Measurements from ENCODE around the gene GRIN3B.

The GRIN3B gene

GRCh38 chr19:991932-992669 is 8.1 kb upstream of the GRIN3B start:
- DNase-seq: no peak

DNA sequence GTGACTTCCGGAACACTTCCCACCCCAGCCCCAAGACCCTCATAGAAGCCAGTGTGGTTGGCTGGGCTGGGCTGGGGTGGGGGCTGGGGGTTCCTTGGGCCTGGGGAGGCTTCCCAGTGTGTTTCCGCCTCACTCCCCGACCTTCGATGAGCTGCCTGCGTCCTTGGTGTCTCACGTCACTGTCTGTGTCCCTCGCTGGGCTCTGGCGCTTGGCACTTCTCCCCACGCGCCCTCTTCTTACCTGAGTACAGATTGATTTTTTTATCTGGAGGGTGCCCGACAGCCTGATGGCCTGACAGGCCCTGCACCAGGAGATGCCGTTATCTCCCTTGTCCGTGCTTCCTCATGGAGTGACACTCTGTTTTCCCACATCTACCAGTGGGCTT is 7.6 kb upstream of the GRIN3B start:
- DNase-seq: no peak

DNA sequence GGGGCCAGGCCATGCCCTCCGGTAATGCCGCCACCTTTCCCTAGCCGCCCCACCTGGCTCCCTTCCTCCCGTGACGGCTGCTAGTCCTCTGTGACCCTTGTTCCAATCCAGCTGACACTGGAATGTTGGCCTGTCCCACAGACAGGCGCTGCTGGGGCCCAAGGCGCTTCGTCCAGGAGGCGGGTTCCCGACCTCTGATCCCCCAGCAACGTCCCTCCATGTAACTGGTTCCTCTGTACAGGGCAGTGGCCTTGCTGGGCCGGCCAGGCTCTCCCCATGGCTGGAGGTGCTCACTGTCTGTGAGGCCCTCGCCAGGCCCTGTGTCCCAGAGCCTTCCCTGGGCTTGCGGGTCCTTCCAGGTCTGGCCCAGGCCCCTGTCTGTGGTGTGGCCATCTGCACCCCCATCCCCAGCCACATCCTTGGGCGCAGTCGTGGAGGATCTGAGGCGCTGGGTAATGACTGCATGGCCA is 6.8 kb upstream of the GRIN3B start:
- no peak for DNase-seq

DNA sequence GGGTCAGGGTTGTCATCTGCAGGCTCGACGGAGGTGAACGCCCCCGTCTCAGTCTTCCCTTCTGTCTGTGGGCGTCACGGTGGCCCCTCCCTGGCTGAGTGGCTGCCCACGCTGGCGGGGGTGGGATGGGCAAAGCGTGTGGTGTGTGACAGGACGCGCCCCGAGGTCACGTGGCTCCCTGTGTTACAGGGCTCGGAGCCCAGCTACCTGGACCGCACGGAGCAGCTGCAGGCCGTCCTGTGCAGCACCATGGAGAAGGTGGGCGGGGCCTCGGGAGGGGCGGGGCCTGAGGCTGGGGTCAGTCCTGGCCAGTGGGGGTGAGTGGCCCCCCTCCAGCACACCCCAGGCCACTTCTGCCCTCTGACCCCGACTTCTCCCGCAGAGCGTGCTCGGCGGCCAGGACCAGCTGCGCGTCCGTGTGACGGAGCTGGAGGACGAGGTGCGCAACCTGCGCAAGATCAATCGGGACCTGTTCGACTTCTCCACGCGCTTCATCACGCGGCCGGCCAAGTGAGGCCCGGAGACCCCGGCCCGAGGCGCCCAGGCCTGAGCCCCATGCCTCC is 6.3 kb upstream of the GRIN3B start:
- DNase-seq: no peak

DNA sequence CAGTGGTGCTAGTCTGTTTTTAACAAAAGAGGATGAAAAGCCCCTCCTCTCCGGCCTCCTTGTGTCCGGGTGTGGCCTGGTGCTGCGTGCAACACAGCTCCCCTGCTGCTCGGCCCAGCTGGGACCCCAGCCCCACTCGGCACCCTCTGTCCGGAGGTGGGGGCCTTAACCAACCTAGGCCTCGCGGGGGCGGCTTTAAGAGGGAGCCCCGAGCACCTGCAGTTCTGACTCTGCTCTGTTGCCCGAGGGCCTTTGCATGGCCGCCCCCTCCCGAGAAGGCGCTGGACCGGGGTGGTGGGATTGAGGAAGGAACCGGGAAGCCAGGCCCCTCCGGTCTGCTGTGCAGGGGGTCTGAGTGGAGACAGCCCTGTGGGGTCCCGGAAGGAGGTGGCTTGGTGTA is 5.7 kb upstream of the GRIN3B start:
- no peak for DNase-seq

DNA sequence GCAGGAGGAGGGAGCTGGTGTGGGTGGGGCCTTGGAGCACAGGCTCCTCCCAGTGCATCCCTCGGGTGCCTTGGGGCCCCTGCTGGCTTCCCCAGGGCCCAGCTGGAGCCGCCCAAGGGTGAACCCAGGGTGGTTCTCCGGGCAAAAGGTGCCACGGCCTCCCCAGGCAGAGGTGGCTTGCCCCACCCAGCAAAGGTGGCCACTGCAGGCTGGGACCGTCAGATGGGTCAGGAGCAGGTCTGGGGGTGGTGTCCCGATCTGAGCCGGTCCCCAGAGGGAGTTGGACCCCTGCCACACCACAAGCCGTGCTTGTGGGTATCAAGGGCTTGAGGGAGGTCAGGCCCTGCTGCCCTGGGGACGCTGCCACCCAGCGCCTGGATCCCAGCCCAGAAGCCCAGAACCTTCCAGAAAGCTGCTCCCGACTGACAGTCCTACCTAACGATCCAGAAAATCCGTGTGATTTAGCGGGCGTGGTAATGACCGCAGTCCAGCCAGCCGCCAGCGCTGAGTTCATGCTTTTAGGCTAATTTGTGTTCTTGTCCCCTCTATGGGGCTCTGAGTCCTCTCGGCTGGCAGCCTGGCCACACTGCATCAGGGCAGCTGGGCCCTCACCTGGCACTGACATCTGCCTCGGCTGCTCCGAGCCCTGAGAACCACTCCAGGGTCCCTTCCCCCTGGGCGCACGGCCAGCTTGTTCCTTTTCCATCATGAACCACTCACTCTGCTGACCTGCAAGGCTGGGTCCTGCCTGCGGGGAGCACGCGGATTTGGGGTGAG is 5.0 kb upstream of the GRIN3B start:
- no peak for DNase-seq

GRCh38 chr19:996051-996838 is 4.0 kb upstream of the GRIN3B start:
- DNase-seq: no peak

DNA sequence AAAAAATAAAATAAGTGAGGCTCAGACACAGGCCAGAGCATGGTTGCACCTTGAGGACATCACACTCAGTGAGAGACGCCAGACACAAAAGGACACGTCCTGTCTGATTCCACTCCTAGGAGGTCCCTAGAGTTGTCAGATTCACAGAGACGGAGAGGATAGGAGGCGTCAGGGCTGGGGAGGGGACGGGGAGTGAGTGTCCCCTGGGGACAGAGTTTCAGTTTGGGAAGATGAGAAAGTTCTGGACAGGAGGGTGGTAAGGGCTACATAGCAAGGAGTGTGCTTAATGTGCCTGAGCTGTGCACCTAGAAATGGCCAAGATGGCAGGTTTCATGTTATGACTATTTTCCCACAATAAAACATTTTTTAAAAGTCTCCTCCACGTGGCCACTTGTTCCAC is 2.2 kb upstream of the GRIN3B start:
- DNase-seq: no peak

GRCh38 chr19:999379-999719 is 870 bp upstream of the GRIN3B start:
- DNase-seq: no peak

DNA sequence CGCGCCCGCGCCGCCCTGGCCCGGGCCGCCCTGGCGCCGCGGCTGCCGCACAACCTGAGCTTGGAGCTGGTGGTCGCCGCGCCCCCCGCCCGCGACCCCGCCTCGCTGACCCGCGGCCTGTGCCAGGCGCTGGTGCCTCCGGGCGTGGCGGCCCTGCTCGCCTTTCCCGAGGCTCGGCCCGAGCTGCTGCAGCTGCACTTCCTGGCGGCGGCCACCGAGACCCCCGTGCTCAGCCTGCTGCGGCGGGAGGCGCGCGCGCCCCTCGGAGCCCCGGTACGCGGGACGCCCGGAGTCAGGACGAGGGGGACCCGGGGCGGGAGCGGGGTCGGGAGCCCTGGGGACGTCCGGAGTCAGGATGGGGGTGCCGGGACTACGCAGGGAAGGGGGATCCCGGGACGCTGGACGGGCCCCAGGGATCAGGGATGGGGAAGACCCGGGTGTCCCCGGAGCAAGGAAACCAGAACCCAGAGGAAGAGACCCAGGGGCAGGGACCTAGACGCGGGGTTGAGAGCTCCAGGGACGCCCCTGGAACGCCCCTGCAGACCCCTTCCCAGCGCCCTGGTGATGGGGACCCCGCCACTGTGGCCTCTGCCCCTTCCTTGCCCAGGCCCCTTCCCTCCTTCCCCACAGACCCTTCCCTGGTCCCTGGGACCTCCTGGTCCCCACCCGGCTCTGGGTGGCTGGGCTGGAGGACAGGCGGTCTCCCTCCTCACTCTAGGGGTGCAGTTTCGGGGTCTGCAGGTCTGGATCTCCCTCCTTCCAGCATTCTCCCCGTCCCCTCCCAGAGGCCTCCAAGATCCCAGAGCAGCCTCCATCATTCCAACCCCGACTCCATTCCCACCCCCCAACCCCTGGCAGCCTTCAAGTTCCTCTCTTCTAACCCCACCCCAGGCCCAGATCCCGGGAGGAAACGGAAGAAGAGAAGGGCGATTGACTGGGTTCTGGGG is 645 bp downstream of the GRIN3B start:
- no peak for DNase-seq

GRCh38 chr19:1001538-1002166 is 1.4 kb downstream of the GRIN3B start:
- DNase-seq: peak; percentile 36

DNA sequence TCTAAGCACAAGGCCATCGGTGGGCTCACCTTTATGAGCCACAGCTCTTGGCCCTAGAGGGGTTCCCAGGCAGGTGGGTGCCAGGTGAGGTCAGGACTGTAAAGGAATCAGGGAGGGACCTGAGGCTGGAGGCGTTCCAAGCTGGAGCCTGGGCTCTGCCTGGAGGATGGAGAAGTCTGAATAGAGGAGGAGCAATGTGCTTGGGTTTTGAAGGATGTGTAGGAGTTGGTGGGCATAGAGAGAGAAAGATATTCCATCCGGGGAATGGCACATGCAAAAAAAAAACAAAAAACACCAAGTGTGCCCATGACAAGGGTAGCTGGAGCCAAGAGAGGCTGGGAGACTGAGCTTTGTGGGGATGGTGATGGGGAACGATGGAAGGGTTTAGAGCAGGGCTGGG is 2.4 kb downstream of the GRIN3B start:
- DNase-seq: no peak

GRCh38 chr19:1003283-1003682 is 3.1 kb downstream of the GRIN3B start:
- no peak for DNase-seq

GRCh38 chr19:1004204-1004802 is 4.1 kb downstream of the GRIN3B start:
- DNase-seq: no peak

- no peak for DNase-seq
These were observed 4.8 kb downstream of the GRIN3B start for GRCh38 chr19:1004803-1005664.

DNA sequence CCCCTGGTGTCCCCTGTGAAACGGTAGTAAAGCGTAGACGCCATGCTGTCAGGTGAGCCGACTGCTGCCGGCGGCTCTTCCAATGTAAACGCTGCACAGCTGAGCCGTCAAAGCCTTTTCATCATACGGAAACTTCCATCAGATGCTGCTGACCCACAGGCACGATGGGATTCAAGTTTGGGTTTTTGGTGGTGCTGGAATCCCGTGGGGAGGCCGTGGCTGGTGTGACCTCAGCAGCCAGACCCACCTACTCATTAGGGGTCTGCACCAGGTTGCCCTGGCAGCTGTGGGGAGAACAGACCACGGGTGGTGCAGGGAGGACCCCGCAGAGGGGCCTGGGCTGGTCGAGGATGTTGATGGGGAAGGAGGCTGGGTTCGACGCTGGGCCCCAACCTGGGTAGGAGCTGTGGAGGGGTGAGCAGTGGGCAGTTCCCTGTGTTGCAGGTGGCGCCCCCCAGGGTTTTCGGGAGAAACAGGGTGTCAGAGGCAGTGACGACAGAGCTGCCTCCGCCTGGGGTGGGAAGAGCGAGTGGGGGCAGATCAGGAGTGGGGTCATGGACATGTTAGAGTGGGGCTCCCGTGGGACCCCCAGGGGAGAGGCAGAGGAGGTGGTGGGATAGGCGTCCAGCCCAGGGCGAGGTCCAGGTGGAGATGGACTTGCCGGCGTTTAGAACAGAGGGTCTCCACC is 6.6 kb downstream of the GRIN3B start:
- no peak for DNase-seq

DNA sequence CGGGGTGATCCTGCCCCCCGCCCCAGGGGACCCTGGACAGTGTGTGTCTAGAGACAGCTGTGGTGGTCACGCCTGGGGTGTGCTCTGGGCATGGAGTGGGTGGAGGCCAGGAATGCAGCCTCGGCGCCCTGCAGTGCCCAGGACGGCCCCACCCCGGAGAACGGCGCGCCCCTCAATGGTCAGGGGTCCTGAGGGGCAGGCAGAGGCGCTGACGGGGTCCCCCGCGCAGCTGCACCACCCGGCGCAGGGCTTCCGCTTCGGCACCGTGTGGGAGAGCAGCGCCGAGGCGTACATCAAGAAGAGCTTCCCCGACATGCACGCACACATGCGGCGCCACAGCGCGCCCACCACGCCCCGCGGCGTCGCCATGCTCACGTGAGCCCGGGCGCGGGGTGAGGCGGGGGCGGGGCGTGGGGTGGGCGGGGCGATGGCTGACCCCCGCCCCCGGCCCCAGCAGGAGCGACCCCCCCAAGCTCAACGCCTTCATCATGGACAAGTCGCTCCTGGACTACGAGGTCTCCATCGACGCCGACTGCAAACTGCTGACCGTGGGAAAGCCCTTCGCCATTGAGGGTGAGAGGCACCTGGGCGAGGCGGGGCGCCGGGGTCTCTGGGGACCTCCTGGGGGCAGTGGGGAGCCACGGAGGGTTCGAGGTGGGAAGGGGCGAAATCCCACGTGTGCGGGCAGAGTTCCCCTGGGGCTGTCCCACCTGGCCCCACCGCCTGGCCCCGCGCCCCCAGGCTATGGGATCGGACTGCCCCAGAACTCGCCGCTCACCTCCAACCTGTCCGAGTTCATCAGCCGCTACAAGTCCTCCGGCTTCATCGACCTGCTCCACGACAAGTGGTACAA is 7.4 kb downstream of the GRIN3B start:
- no peak for DNase-seq

DNA sequence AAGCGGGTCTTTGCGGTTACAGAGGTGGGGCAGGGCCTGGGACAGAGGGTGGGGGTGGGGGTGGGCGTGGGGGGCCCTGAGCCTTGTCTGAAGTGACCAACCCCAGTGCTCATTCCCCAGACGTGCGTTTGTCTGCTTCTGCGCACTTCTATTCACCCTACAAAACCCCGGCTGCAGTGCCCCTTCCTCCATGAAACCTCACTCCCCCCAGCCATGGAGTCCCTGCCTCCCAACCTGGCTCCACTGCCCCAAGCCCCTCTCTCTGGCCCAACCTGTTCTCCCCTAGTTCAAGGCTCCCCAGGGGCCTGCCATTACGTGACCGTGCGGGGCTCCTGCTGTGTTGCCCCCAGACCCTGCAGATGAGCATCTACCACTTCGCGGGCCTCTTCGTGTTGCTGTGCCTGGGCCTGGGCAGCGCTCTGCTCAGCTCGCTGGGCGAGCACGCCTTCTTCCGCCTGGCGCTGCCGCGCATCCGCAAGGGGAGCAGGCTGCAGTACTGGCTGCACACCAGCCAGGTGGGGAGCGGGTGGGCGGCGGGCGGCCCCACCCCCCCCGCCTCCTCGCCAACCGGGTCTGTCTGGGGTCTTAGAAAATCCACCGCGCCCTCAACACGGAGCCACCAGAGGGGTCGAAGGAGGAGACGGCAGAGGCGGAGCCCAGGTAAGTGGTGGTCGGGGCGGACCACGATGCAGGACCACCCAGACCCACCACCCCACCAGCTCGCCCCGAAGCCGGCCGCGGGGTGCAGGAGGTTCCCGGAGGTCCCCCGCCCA is 8.2 kb downstream of the GRIN3B start:
- DNase-seq: no peak

All from inflammatory macrophage treated with lipopolysaccharide for 4 hours (primary cell).